Tibial artery (tissue), 4 donors: ENCODE results near the gene TRPC4AP.

Experiments
- DNase-seq, 2 donors: peaks; one replicate each; pipeline ENCODE4 v3.0.0-alpha.2; 2019
- H3K27ac ChIP-seq, 2 donors: fragments of 200-600 bp; sonication (generic) in 1 of 2; 1 replicate in 1 of 2; 2 replicates in 1 of 2; pipeline ENCODE4 v1.5.1; 2018 to 2019; ENCODE audit warnings: mild to moderate bottlenecking in 1 of 2
- H3K27me3 ChIP-seq, 2 donors: fragments of 200-600 bp; sonication (generic) in 1 of 2; one replicate each; pipeline versions ENCODE4 v1.5.1 to v1.6.0; 2016 to 2019
- H3K36me3 ChIP-seq, 3 donors: fragments of 200-600 bp; sonication (generic) in 2 of 3; one replicate each; pipeline ENCODE4 v1.5.1; 2016 to 2019; ENCODE audit warnings: mild to moderate bottlenecking in 2 of 3
- H3K4me1 ChIP-seq, 4 donors: fragments of 200-600 bp; sonication (generic) in 2 of 4; 1 replicate in 3 of 4; 2 replicates in 1 of 4; pipeline ENCODE4 v1.5.1; 2016 to 2019
- H3K4me3 ChIP-seq, 2 donors: fragments of 200-600 bp; sonication (generic) in 1 of 2; 1 replicate in 1 of 2; 2 replicates in 1 of 2; pipeline ENCODE4 v1.5.1; 2018 to 2019; ENCODE audit warnings: mild to moderate bottlenecking in 2 of 2
- H3K9me3 ChIP-seq, 3 donors: fragments of 200-600 bp; sonication (generic) in 1 of 3; one replicate each; pipeline ENCODE4 v1.5.1; 2016 to 2019
- intact Hi-C: fragments of 100-400 bp; cut with DNase I; formaldehyde crosslinking; loops from one replicate; pipeline ENCODE4 v1.15.0; 2023; ENCODE audit warnings: low total_unique reads
- TF ChIP-seq, protein P1 (sequence below), 2 experiments: fragments of 200-600 bp in 1 of 2; fragments of 450-650 bp in 1 of 2; IDR thresholded peaks; one replicate each; pipeline ENCODE4 v1.5.1; 2017 to 2019; ENCODE audit warnings: antibody characterized with exemption in 2 of 2, mild to moderate bottlenecking in 1 of 2, moderate library complexity in 1 of 2

Gene TRPC4AP

DNA sequence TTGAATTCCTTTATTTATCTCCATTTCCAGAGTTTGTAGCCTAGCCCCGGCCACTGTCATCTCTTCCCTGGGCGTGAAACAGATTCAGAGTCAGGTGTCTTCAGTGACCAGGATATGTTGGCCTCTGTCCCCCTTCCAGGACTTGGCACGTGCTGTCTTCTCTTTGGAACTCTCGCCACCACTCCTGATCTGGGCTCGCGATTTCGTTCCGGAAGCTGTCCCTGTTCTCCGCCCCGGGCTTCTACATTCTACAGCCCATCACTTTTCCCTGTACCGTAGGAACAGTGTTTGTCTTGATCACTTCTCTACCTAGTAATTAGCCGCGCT, 137.7 kb downstream of the TRPC4AP start:
- DNase-seq: no peak
- TF ChIP-seq, protein P1, sequence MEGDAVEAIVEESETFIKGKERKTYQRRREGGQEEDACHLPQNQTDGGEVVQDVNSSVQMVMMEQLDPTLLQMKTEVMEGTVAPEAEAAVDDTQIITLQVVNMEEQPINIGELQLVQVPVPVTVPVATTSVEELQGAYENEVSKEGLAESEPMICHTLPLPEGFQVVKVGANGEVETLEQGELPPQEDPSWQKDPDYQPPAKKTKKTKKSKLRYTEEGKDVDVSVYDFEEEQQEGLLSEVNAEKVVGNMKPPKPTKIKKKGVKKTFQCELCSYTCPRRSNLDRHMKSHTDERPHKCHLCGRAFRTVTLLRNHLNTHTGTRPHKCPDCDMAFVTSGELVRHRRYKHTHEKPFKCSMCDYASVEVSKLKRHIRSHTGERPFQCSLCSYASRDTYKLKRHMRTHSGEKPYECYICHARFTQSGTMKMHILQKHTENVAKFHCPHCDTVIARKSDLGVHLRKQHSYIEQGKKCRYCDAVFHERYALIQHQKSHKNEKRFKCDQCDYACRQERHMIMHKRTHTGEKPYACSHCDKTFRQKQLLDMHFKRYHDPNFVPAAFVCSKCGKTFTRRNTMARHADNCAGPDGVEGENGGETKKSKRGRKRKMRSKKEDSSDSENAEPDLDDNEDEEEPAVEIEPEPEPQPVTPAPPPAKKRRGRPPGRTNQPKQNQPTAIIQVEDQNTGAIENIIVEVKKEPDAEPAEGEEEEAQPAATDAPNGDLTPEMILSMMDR (IDR thresholded peaks at IDR 0.05): no peak

DNA sequence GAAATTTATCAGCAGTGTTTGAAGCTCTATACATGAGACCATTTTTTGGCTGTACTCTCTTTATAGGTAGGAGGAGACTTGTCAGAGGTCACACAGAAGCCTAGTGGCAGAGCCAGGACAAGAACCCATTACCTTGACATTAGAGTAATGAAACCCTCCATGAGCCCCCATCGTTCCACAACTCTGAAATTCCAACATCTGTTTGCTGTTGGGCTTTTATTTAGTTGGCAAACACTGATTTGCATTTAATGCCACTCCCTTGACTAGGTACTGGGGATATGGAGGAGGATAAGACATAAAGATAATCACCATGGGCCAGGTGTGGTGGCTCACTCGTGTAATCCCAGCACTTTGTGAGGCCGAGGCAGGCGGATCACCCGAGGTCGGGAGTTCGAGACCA, 138.6 kb downstream of the TRPC4AP start:
- DNase-seq: no peak
- intact Hi-C loops: no loop called here

More for the DNA sequence above, 137.7 kb downstream of the TRPC4AP start:
- Histone ChIP-seq H3K9me3 (no peaks in the 10 kb centered on the region), H3K27me3 (no peaks in the 10 kb centered on the region), H3K4me1 (peaks cover 0 to 18% (median 9%) of the 10 kb centered on the region in 4 donors), H3K36me3 (peaks cover 0 to 8% (median 4%) of the 10 kb centered on the region in 3 donors), H3K27ac (peak overlapping the region; percentile 83 to 90), H3K4me3 (peak overlapping the region; percentile 63 to 64)
- intact Hi-C loops: no loop called here

DNA sequence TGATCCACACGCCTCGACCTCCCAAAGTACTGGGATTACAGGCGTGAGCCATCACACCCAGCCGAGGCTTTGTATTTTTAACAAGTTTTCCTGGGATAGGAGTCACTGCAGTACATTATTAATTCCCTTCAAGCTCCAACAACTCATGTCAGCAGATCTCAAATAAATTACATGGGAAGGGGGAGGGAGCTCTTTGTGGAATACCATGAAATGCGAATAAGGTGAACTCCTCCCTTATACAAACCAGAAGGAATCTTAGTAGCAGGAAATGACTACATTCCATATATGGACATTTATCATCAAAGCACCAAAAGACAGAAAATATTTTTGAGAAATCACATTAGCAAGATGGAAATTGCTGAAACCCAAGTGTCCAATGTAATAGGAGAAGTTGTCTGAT, 139.9 kb downstream of the TRPC4AP start:
- no peak for DNase-seq
- Histone ChIP-seq H3K9me3 (no peaks in the 10 kb centered on the region), H3K27me3 (no peaks in the 10 kb centered on the region), H3K27ac (no peak overlapping the region), H3K4me3 (no peak overlapping the region), H3K36me3 (peaks cover 0 to 8% (median 4%) of the 10 kb centered on the region in 3 donors), H3K4me1 (peaks cover 0 to 18% (median 9%) of the 10 kb centered on the region in 4 donors)
- TF ChIP-seq, protein P1 (IDR thresholded peaks at IDR 0.05): no peak
- intact Hi-C loops: no loop called here

More for the DNA sequence above, 138.6 kb downstream of the TRPC4AP start:
- Histone ChIP-seq H3K4me3 (no peak overlapping the region), H3K27ac (no peak overlapping the region), H3K9me3 (no peaks in the 10 kb centered on the region), H3K4me1 (peaks cover 0 to 18% (median 9%) of the 10 kb centered on the region in 4 donors), H3K36me3 (peaks cover 0 to 8% (median 4%) of the 10 kb centered on the region in 3 donors), H3K27me3 (no peaks in the 10 kb centered on the region)
- TF ChIP-seq, protein P1 (IDR thresholded peaks at IDR 0.05): no peak
